ENCODE measurements around the gene TMEM87A.

Gene TMEM87A

GRCh38 chr15:42194513-42194912 lies 78.7 kb downstream of the TMEM87A start (continued):
- TF ChIP-seq MZF1 (tag by site-specific recombination; IDR thresholded peaks at IDR 0.05; ENCODE audit: borderline replicate concordance): no peak
- TF ChIP-seq ZBTB1 (tag by site-specific recombination; IDR thresholded peaks at IDR 0.05): no peak
- TF ChIP-seq ZNF175 (tag by site-specific recombination; IDR thresholded peaks at IDR 0.05): no peak
- TF ChIP-seq ZNF830 (tag by site-specific recombination; IDR thresholded peaks at IDR 0.05; ENCODE audit: low read depth): no peak
- no peak for TF ChIP-seq ZBTB48 (tag by site-specific recombination; IDR thresholded peaks at IDR 0.05)
- TF ChIP-seq HOXD13 (CRISPR knock-in tag; IDR thresholded peaks at IDR 0.05; ENCODE audit: borderline replicate concordance): no peak
- no peak for TF ChIP-seq BCL11B (tag by site-specific recombination; IDR thresholded peaks at IDR 0.05; ENCODE audit: low read depth)
- TF ChIP-seq ZNF660 (tag by site-specific recombination; IDR thresholded peaks at IDR 0.05): no peak
- no peak for TF ChIP-seq GFI1B (tag by site-specific recombination; IDR thresholded peaks at IDR 0.05)
- TF ChIP-seq ZNF76 (tag by site-specific recombination; IDR thresholded peaks at IDR 0.05; ENCODE audit: borderline replicate concordance, low read depth): no peak
- TF ChIP-seq ZEB2 (tag by site-specific recombination; IDR thresholded peaks at IDR 0.05): peak; percentile 53; the same call in 1 of the 2 replicates
- no peak for TF ChIP-seq ZNF776 (tag by site-specific recombination; IDR thresholded peaks at IDR 0.05; ENCODE audit: borderline replicate concordance)
- no peak for TF ChIP-seq MYNN (tag by site-specific recombination; IDR thresholded peaks at IDR 0.05; ENCODE audit: borderline replicate concordance)
- no peak for TF ChIP-seq ZBTB6 (tag by site-specific recombination; IDR thresholded peaks at IDR 0.05)
- no peak for TF ChIP-seq ZNF785 (tag by site-specific recombination; IDR thresholded peaks at IDR 0.05)
- TF ChIP-seq ZNF629 (tag by site-specific recombination; IDR thresholded peaks at IDR 0.05): peak; percentile 50; the same call in 1 of the 2 replicates
- TF ChIP-seq ZNF184 (tag by site-specific recombination; IDR thresholded peaks at IDR 0.05): no peak
- no peak for TF ChIP-seq ZNF837 (tag by site-specific recombination; IDR thresholded peaks at IDR 0.05)
- TF ChIP-seq ZNF530 (tag by site-specific recombination; IDR thresholded peaks at IDR 0.05; ENCODE audit: low read depth): no peak
- TF ChIP-seq ZNF174 (tag by site-specific recombination; IDR thresholded peaks at IDR 0.05): no peak
- no peak for TF ChIP-seq ZNF112 (tag by site-specific recombination; IDR thresholded peaks at IDR 0.05)
- no peak for TF ChIP-seq ZNF658 (tag by site-specific recombination; IDR thresholded peaks at IDR 0.05)
- TF ChIP-seq, protein P1, sequence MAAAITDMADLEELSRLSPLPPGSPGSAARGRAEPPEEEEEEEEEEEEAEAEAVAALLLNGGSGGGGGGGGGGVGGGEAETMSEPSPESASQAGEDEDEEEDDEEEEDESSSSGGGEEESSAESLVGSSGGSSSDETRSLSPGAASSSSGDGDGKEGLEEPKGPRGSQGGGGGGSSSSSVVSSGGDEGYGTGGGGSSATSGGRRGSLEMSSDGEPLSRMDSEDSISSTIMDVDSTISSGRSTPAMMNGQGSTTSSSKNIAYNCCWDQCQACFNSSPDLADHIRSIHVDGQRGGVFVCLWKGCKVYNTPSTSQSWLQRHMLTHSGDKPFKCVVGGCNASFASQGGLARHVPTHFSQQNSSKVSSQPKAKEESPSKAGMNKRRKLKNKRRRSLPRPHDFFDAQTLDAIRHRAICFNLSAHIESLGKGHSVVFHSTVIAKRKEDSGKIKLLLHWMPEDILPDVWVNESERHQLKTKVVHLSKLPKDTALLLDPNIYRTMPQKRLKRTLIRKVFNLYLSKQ (tag by site-specific recombination; IDR thresholded peaks at IDR 0.05; ENCODE audit: borderline replicate concordance): no peak
- TF ChIP-seq ZNF513 (tag by site-specific recombination; IDR thresholded peaks at IDR 0.05): no peak
- no peak for TF ChIP-seq ZNF621 (tag by site-specific recombination; IDR thresholded peaks at IDR 0.05)
- TF ChIP-seq GLI2 (tag by site-specific recombination; IDR thresholded peaks at IDR 0.05; ENCODE audit: borderline replicate concordance, low read depth): no peak
- TF ChIP-seq, protein P2, sequence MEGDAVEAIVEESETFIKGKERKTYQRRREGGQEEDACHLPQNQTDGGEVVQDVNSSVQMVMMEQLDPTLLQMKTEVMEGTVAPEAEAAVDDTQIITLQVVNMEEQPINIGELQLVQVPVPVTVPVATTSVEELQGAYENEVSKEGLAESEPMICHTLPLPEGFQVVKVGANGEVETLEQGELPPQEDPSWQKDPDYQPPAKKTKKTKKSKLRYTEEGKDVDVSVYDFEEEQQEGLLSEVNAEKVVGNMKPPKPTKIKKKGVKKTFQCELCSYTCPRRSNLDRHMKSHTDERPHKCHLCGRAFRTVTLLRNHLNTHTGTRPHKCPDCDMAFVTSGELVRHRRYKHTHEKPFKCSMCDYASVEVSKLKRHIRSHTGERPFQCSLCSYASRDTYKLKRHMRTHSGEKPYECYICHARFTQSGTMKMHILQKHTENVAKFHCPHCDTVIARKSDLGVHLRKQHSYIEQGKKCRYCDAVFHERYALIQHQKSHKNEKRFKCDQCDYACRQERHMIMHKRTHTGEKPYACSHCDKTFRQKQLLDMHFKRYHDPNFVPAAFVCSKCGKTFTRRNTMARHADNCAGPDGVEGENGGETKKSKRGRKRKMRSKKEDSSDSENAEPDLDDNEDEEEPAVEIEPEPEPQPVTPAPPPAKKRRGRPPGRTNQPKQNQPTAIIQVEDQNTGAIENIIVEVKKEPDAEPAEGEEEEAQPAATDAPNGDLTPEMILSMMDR (tag by site-specific recombination; IDR thresholded peaks at IDR 0.05): no peak
- TF ChIP-seq ZBTB11 (tag by site-specific recombination; conservative IDR thresholded peaks at IDR 0.05; ENCODE audit: low read depth): no peak
- no peak for TF ChIP-seq ZFHX2 (tag by site-specific recombination; conservative IDR thresholded peaks at IDR 0.05)
- no peak for TF ChIP-seq ZBTB49 (tag by site-specific recombination; IDR thresholded peaks at IDR 0.05; ENCODE audit: low read depth)

Data from HEK293 (cell line).